HG03159 (cell line): ENCODE results near the gene MPP2.
"Not testable (repeated sequence)": the region's sequence is repeated elsewhere in the genome, so short reads cannot be mapped to it uniquely, and the experiment has no call there.

ENCODE experiments used
- ATAC-seq: cut with Tn5 transposase; IDR thresholded peaks from one replicate; pipeline ENCODE4 v1.9.1; 2021; ENCODE audit warnings: mild to moderate bottlenecking, moderate library complexity; ENCODE audit not compliant: unreplicated experiment

MPP2 gene

DNA sequence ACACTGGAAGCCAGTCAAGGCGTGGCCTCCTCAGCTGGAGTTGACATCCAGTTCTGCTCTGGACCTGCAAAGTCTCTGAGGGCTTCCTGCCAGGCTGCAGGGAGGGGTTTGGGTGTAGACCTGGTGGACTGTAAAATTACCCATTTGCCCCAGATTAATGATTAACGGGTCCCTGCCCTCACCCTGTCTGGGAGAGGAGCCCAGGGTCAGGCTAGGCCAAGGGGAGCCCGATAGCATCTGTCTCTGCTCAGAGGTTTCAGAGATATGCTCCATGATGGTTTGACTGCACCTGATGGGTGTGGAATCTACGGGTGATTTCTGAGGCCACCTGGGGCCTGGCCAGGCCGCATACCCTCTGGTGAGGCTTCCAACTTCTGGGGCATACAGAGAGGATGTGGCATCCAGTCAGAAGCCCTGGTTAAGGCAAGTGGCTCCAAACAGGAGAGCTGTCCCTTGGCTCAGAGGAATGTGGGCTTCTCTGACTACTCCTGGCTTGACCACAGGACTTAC lies 23.8 kb upstream of the MPP2 start:
- ATAC-seq: no peak

DNA sequence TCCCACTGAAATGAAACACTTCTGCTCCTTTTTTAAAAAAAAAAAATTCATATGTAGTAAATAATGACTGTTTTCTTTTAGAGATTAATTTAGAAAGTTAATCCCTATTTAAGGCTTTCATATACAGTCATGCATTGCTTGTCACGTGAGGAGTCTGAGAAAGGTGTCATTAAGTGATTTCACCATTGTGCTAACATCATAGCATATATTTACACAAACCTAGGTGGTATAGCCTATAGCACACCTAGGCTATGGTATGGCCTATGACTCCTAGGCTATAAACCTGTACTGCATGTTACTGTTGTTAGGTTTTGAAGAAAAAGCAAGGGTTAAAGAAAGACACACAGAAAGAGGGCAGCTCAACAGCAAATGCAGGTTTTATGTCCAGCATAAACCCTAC lies 21.3 kb upstream of the MPP2 start:
- no peak for ATAC-seq

DNA sequence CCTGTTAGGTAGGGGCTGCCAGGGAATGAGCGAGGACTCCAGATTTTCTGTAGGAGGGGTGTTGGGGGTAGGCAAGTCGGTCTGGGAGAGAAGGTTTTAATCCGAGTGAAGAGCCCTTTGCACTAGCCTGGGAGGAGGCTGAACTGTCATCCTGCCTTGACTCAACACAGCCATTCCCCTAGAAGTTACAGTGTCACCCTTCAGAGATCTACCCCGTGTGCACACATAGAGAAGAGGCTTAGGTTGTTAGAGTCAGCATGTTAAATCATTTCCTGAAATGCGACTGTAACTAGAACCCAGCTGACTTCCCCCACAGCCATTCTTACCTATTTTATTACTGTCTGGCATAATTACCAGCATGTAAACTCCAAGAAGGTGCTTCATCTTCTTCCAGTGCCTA lies 20.6 kb upstream of the MPP2 start:
- ATAC-seq: not testable (repeated sequence)

DNA sequence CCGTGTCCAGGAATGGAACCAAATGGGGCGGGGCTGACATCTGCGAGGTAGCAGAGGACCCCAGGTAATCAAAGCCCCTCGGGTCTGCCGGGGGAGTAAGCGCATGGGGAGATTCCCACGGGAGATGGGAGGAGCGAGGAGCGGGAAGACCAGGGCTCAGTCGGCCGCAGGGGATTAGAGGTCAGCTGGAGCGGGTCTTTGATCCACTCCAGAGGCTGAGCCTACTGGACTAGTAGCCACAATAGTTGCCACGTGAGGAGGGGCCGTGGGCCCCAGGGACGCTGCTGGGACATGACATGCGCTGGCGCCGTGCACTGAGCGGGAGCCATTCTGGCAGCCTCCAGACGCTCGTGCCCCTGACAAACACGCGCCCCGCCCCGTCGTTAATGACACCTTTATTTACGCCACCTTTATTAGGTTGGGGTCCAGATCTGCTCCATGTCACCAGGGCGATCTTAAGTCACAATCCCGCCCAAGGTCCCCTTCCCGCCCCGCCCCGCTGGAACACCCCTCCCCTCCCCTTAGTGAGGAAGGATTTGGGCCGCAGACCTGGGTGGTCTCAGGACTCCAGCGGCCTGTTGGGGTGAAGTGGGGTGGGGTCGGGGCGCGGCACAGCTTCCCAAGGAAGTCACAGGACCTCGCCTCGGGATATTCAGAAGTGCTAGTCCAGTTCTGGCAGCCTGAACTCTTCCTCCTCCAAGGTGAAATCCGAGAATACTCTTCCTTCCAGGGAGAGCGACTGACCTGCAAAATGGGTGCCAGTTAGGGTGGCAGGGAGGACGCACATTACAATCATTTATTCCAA lies 19.9 kb upstream of the MPP2 start:
- no peak for ATAC-seq

DNA sequence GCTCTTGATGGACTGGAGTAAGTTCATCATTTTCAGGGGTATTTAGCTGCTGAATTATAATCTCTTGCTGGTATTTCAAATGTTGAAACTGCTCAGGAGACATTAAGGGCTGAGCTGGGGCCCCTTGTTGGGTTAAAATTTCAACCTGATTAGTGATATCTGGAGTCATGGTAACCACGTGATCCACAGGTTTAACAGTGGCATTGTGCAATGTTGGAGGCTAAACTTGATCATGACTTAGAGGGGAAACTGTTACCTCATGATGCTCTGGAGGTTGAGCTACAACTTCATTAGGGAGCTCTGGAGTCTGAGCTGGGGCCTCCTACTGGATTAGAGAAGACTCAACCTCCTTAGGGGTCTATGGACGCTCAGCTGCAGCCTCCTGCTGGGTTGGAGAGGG lies 17.2 kb upstream of the MPP2 start:
- no peak for ATAC-seq

DNA sequence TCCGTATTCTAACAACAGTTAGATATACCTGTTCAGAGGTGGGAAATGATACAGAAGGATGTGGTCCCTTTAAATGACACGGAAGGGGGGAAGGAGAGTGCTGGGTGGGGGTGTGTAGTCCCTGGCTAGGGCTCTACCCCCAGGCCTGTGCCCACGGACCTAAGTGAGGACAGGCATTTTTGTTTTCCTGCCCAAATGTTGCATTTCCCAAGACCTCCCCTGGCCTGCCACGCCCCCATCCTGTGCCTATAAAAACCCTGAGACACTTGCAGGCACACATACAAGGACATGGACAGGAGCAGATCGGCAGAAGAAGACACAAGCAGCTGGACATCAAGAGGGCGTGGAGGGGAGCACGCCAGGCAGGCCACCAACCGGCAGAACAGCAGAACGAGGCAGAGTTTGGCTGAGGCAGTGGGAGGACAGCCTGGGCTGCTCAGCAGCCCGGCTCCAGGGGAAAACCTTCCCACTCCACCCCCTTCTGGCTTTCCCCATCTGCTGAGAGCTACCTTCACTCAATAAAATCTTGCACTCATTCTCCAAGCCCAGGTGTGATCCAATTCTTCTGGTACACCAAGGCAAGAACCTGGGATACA lies 13.3 kb upstream of the MPP2 start:
- no peak for ATAC-seq

DNA sequence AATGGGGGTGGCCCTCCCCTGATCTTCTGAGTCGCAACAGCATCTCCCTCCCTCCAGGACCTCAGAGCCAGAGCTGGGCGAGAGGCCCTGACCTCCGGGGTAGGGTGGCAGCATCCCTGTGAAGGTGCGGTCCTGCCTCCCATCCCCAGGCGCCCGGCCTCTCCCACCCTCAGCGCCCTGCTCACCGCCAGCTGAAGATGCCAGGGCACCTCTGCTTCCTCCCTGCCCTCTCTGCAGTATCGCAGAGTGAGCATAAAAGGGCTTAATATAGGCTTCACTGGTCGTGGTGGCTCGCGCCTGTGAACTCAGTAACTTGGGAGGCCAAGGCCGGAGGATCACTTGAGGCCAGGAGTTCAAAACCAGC lies 10.7 kb upstream of the MPP2 start:
- ATAC-seq: no peak

DNA sequence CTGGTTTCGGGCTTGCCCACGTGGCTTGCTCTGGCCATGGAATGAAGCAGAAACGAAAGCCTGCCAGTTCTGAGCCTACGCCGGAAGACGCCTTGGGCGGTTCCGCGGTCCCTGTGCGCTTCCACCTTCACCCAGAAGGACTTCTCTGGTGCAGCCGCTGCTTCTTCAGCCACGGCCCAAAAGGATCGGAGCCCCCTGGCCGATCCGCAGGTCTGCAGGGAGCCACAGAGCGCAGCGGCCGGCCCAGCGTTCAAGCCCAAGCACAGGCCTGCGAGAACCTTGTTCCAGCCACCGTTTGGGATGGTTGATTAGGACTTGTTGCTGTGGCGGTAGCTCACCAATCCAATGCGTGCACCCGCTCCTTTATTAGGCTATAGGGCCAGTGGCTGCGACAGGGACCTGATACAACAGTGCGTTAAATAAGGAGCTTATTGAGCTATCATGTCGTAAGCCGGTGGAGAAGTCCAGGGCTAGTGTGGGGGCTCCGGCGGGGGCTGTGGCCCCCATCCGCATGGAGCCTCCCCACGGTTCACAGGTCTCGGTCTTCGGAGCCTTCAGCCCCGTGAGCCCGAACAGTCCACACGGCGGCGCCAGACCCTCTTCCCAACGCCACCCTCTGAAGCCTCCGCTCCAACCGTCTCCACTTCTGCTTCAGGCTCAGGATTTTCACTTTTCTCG lies 10.2 kb upstream of the MPP2 start:
- no peak for ATAC-seq

DNA sequence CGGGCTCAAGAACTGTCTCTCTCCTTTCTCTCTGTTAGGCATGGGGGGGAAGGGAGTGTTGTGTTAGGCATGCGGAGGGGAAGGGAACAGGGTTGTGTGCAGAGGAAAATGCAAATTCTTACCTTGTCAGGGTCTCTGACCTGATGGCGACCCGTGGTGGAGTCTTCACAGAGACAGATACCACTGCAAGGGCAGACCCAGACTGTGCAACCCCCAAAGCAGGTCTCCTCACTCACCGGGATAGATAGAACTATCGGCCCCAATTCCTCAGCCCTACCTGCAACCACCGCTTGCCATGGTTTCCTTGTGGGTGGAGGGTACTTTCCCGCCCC lies 9.6 kb upstream of the MPP2 start:
- ATAC-seq: no peak

DNA sequence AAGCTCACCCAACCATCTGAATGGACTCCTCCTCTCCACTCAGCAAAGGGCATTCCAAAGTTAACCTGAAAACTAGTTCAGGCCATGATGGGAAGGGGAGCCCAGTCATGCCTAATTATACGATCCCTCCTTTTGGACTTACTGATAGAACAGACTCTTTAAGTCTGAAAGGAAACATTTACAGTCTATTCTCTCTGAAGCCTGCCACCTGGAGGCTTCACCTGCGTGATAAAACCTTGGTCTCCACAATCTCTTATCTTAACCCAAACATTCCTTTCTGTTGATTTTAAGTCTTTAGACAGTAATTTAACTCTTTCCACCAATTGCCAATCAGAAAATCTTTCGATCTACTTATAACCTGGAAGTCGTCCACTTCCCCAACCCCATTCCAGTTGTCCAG lies 9.0 kb upstream of the MPP2 start:
- ATAC-seq: no peak

DNA sequence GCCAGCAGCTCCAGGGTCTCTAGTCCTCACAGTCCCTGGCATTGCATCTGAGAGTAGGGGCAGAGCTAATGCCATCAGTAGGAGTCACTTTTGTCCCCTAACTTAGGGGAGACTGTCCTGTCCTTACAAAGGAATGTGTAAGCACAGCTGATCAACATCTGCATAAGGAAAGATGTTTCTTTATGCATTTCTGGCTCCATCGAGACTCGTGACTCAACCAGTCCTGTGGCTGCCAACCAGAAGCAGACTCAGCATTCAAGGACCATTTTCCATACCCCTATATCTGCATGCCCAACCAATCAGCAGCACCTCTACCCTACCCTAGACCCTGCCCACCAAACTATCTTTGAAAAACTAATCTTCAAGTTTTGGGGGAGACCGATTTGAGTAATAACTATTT lies 8.2 kb upstream of the MPP2 start:
- no peak for ATAC-seq

DNA sequence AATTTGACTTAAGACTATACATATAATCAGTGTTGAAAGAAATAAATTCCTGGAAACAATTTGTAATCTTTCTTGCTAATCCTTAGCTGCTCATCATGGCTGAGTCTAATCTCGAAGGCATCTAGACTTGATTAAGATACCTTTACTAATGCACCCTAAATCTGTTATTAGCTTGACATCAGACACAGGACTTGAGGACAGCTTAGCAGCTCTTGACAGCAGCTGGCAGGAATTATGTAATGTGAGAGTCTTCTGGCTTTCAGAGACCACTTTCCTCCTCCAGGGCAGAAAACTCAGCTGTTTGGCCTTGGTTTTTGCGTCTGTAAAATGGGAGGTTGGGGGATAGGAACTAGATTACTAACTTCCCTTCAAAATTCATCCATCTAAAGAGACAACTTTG lies 7.1 kb upstream of the MPP2 start:
- no peak for ATAC-seq

DNA sequence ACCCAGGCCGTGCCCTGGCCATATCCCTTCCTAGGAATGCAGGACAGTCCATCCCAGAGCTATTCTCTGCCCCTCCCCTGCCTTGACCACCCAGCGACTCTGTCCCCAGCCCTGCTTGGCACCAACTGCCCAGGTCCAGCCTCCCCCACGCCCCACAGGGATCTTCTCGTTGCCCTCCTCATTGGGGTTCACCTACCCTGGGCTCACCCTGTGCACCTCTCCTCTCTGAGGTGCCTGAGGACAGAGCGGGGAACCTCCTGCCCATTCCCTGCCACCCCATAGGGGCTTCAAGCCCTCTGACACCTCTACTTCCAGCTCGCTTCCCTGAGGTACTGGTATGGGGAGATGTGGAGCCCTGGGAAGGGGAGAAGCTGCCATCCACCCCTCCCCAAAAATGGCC lies 6.2 kb upstream of the MPP2 start:
- ATAC-seq: no peak

DNA sequence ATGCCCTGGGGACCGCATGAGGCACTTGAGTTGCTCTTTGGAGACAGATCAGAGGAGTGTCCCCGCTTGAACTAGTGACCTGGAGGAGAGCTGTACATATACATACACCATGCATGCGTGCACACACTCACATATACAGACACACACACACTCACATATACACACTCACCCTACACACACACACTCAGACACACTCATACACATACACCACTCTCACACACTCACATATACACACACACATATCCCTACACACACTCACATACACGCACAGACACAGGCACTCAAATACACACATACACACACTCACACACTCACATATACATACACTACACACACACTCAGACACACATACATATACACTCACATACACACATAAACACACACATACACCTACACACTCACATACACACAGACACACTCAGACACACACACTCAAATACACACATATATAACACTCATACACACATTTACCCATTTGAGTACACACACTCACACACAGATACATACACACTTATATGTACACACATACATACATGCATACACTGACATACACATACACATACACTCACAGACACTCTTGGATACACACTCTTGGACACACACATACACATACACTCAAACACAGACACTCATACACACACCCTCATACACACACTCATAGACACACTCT lies 5.4 kb upstream of the MPP2 start:
- no peak for ATAC-seq

DNA sequence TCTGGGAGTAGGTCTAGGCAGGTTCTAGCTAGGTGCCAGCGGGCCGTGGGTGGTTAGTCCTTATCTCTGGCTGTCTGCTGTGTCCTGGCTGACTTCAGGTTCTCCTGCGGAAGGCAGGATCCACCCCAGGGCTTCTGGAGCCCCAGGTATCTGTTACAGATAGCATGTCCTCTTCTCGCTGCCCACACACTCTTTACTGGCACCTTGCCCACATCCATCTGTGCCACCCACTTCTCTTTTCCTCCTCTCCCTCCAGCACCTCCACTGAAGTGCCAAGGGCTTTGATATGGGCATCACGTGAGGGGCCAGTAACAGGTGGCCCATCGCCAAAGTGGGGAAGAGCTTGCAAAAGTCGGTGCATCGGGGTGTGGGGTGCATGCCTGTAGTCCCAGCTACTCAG lies 4.6 kb upstream of the MPP2 start:
- no peak for ATAC-seq

DNA sequence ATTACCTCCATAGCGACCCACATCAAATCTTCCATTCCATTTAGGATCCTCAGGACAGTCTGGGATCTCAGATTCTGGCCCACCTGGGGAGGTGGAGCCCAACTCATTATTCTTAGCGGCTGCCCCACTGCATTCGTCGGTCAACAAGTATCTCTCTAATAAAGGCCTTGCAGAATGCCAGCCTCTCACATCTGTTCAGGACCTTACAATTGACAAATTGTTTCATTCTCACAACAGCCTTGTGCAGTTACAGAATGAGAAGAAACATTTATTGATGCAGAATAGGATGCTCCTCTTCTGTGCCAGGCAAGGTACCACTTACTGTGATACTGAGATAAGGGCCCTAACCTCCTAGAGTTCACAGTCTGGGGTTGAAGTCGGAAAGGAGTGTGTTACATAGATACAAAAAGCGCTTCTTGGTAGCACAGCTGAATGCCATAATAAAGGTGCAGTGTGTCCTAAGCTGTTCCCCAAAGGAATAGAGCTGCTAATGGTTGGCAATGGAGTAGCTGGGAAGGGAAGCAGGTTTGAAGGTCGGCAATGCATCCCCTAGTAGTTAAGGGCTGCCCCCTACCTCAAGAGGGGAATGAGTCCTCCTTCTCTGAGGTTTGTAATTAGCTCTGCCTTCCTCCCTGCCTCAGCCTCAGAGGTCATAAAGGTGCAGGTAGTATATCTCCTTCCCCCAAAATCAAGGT lies 2.3 kb upstream of the MPP2 start:
- ATAC-seq: no peak

DNA sequence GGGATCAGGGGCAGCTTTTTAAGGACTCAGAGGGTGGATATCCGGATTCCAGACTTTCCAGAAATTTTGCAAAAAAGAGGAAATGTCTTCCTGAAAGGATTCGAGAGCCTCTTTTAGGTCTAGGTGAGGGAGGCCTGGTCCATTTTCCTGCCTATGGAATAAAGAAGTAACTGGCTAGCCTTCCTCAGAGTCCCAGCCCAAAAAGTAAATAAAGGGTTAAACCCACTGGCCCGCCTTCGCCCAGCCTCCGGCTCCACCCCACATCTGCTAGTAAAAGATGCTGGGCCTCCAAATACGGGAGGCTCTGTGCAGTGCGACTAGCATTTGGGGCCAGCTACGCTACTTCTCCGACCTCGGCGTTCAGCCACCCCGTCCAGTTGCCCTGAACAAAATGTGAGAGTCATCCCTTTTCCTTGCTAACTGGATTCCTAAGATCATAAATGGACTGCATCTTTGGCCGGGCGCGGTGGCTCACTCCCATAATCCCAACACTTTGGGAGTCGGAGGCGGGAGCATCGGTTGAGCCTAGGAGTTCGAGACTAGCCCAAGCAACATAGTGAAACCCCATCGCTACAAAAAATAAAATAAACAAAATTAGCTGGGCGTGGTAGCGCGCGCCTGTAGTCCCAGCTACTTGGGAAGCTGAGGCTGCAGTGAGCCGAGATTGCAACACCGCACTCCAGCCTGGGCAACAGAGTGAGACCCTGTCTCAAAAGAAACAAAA lies 824 bp upstream of the MPP2 start:
- ATAC-seq: no peak

DNA sequence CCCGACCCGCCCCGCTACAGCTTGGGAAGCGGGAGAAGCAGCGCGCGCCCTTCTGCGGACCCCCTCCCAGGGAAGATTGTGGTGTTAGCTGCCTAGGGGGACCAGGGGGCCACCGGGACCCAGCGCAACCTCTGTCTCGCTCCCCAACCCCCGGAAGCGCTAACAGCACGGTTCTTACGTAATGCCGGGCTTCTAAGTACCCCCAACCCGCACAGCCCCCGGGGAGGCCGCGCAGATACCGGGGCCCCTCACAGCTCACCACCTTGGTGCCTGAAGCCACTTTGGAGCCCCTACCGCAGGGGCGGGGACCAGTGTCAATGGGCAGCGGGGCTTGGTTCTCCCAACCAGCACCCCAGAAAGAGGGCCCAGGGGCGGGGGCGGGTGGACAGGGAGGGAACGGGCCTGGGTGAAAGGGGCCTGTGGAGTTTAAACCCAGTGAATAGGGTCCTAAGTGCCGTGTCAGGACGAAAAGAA lies 348 bp downstream of the MPP2 start:
- ATAC-seq: no peak

DNA sequence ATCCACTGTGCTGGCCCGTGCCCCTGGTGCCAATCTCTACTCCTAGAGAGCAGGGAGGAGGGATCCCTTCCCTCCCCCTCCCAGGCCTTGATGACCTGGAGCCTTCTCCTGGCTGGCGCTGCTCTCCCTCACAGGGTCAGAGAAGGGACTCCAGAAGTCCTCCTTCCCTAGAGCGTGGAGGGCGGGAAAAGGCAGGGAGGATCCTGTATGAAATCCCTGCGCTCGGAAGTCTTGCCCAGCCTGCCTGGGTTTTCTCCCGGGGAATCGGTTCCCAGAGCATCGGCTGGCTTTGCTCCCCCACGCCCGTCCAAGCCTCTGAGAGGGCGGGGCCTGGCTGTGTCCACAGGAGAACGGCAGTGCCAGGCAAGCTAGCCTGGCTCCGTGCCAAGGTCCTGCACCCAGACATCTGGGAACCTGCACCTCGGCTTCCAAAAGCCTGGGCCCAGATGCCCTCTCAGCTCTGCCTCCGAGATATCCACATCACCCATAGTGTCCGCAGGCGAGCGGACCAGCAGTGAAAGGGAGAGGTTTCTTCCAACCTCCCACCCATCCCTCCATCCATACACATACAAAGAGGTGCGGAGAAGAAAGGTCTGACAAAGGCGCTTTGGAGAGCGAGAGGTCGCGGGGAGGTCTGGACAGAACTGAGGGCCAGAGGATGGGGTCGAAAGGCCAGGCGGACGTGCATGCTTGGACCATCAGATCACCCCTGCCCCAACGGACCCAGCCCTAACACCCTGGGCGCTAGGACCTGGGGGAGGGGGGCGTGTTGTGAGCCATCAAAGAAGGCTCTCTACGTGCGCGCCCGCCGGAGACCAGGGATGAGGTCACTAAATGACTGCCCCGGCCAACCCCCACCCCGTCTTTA lies 1.1 kb downstream of the MPP2 start:
- no peak for ATAC-seq
